Lung (tissue), 12 donors: ENCODE measurements around the gene NRCAM. TPM values are rescaled to one million over a fixed set of nuclear protein-coding genes. Genes with fewer than 3 reads are reported as not detected.
"Not testable (repeated sequence)": the region's sequence is repeated elsewhere in the genome, so short reads cannot be mapped to it uniquely, and the experiment has no call there.

Experiments used
- ATAC-seq: fragments of 200-7000 bp; cut with Tn5 transposase; one replicate; pipeline ENCODE4 v1.9.1; 2020; ENCODE audit warnings: moderate number of reproducible peaks; ENCODE audit not compliant: insufficient read depth, low FRiP score
- DNase-seq, 3 donors: peaks; one replicate each; pipeline ENCODE4 v3.0.0-alpha.2; 2013 to 2017
- H3K27ac ChIP-seq, 2 donors: one replicate each; pipeline ENCODE4 v1.5.1; 2013; ENCODE audit warnings: mild to moderate bottlenecking in 2 of 2, moderate library complexity in 2 of 2, control low read depth in 1 of 2, inconsistent platforms in 1 of 2, low read depth in 1 of 2, low read length in 1 of 2
- H3K27me3 ChIP-seq, 3 donors: one replicate each; pipeline ENCODE4 v1.5.1; 2013; ENCODE audit warnings: low read length in 2 of 3; ENCODE audit not compliant: control insufficient read depth in 3 of 3, insufficient read depth in 3 of 3
- H3K36me3 ChIP-seq, 4 donors: one replicate each; pipeline ENCODE4 v1.5.1; 2013; ENCODE audit warnings: low read length in 4 of 4, mild to moderate bottlenecking in 1 of 4, moderate library complexity in 1 of 4; ENCODE audit not compliant: control insufficient read depth in 4 of 4, insufficient read depth in 4 of 4
- H3K4me1 ChIP-seq, 5 donors: one replicate each; pipeline ENCODE4 v1.5.1; 2013; ENCODE audit warnings: low read length in 5 of 5, mild to moderate bottlenecking in 2 of 5, moderate library complexity in 1 of 5; ENCODE audit not compliant: control insufficient read depth in 5 of 5, insufficient read depth in 5 of 5
- H3K4me3 ChIP-seq: one replicate; pipeline ENCODE4 v1.5.1; 2013; ENCODE audit warnings: mild to moderate bottlenecking, control low read depth, moderate library complexity
- H3K9ac ChIP-seq, 2 donors: one replicate each; pipeline ENCODE4 v1.5.1; 2013; ENCODE audit warnings: low read length in 2 of 2, control low read depth in 1 of 2; ENCODE audit not compliant: insufficient read depth in 1 of 2
- H3K9me3 ChIP-seq, 4 donors: one replicate each; pipeline ENCODE4 v1.5.1; 2013; ENCODE audit warnings: low read length in 3 of 4, mild to moderate bottlenecking in 1 of 4, moderate library complexity in 1 of 4; ENCODE audit not compliant: control insufficient read depth in 4 of 4, insufficient read depth in 3 of 4
- WGBS, 2 donors: extraction: QIAGEN DNeasy Blood & Tissue Kit; methylation state at CpG; one replicate each; pipeline ENCODE4 v1.1.7; 2013; 5-methylcytosine and 5-hydroxymethylcytosine counted together
- polyA plus RNA-seq, 2 donors: library from polyadenylated mRNA; stranded (reverse); fragments of 200-250 nt; gene quantifications; one replicate each; pipeline ENCODE4 v1.2.1, GENCODE V29; 2013
- total RNA-seq, 2 donors: library from RNA; depleted of rRNA in 1 of 2; stranded (reverse); fragments of >200 nt in 1 of 2; gene quantifications; one replicate each; pipeline ENCODE4 v1.2.1, GENCODE V29; 2014 to 2021
- TF ChIP-seq, protein P1 (sequence below): IDR thresholded peaks from 2 replicates; pipeline ENCODE4 v1.5.1; 2012; ENCODE audit warnings: mild to moderate bottlenecking; ENCODE audit errors: control extremely low read depth, extremely low read depth
- donor health status: control.
- donor health status: control.
- donor health status: Bipolar disorder and iron deficiency.
- donor health status: healthy.
- donor health status: DM: yes; HTN: yes; CAD: no.

Gene NRCAM
- total and polyA plus RNA-seq, 4 donors: 2.5 to 32.4 (median 11.0) TPM

DNA sequence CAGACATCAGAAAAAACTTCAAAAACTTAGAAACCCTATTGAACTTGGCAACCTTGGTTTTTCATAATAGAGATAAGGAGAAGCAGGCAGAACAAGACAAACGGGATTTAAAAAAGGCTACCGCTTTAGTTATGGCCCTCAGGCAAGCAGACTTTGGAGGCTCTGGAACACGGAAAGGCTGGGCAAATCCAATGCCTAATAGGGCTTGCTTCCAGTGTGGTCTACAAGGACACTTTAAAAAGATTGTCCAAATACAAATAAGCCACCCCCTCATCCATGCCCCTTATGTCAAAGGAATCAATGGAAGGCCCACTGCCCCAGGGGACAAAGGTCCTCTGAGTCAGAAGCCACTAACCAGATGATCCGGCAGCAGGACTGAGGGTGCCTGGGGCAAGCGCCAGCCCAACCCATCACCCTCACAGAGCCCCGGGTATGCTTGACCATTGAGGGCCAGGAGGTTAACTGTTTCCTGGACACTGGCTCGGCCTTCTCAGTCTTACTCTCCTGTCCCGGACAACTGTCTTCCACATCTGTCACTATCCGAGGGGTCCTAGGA is 115.3 kb downstream of the NRCAM start:
- ATAC-seq: no peak
- no peak overlapping the region for H3K27ac ChIP-seq
- no peaks in the 10 kb centered on the region for H3K27me3 ChIP-seq
- H3K4me1 ChIP-seq: no peaks in the 10 kb centered on the region
- peak; percentile 13 to 72 (median 31) for DNase-seq
- no peak overlapping the region for H3K9ac ChIP-seq
- H3K36me3 ChIP-seq: no peaks in the 10 kb centered on the region
- no peaks in the 10 kb centered on the region for H3K9me3 ChIP-seq
- no peak overlapping the region for H3K4me3 ChIP-seq
- 72 to 87% methylated on average over 9 of the region's 9 CpGs for WGBS, 2 donors
- TF ChIP-seq, protein P1, sequence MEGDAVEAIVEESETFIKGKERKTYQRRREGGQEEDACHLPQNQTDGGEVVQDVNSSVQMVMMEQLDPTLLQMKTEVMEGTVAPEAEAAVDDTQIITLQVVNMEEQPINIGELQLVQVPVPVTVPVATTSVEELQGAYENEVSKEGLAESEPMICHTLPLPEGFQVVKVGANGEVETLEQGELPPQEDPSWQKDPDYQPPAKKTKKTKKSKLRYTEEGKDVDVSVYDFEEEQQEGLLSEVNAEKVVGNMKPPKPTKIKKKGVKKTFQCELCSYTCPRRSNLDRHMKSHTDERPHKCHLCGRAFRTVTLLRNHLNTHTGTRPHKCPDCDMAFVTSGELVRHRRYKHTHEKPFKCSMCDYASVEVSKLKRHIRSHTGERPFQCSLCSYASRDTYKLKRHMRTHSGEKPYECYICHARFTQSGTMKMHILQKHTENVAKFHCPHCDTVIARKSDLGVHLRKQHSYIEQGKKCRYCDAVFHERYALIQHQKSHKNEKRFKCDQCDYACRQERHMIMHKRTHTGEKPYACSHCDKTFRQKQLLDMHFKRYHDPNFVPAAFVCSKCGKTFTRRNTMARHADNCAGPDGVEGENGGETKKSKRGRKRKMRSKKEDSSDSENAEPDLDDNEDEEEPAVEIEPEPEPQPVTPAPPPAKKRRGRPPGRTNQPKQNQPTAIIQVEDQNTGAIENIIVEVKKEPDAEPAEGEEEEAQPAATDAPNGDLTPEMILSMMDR: no peak

DNA sequence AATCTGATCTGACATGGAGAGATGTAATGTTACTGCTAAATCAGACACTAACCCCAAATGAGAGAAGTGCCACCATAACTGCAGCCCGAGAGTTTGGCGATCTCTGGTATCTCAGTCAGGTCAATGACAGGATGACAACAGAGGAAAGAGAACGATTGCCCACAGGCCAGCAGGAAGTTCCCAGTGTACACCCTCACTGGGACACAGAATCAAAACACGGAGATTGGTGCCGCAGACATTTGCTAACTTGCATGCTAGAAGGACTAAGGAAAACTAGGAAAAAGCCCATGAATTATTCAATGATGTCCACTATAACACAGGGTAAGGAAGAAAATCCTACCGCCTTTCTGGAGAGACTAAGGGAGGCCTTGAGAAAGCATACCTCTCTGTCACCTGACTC is 115.8 kb downstream of the NRCAM start:
- ATAC-seq, H3K4me3 ChIP-seq, H3K36me3 ChIP-seq, H3K27ac ChIP-seq, H3K9ac ChIP-seq, H3K27me3 ChIP-seq, H3K9me3 ChIP-seq, H3K4me1 ChIP-seq, DNase-seq: not testable (repeated sequence)
- WGBS, 2 donors: 72 to 76% methylated on average over 6 of the region's 6 CpGs

DNA sequence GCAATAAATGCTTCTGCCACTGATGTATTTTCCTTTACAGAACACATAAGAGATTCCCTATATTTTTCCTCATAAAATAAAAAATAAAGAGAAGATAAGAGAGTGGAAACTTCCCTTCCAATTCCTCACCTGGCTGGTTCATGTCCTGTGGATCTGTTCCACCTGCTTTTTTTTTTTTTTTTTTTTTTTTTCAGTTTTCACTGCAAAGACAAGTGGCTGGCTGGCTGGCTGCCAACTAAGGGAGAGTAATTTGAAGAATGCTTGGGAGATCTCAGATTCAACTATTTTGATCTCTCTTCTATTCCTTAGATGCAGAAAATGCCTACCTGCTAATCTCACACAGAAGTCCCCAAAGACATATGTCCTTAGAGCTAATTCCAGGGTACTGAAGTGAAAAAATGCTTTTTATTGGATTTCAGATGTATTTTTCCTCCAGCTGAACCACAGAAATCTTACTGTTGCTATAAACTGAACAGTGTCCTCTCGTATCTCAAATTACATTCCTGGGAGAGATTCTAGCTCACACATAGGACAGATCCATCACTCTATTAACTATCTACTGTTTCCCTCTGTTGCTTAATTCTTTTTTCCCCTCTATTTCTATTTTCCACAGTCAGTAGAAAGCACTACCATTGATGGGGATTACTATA is 120.8 kb downstream of the NRCAM start:
- no peak overlapping the region for H3K9ac ChIP-seq
- peak; percentile 49 to 53 (median 53) for DNase-seq
- ATAC-seq: no peak
- WGBS, 2 donors: 39 to 75% methylated on average over 1 of the region's 1 CpG
- no peak overlapping the region for H3K4me3 ChIP-seq
- TF ChIP-seq, protein P1: no peak
- H3K27me3 ChIP-seq: no peaks in the 10 kb centered on the region
- H3K4me1 ChIP-seq: peaks cover 0 to 5% (median 0%) of the 10 kb centered on the region in 5 donors
- no peak overlapping the region for H3K27ac ChIP-seq
- no peaks in the 10 kb centered on the region for H3K36me3 ChIP-seq
- peaks cover 0 to 3% (median 0%) of the 10 kb centered on the region in 4 donors for H3K9me3 ChIP-seq

DNA sequence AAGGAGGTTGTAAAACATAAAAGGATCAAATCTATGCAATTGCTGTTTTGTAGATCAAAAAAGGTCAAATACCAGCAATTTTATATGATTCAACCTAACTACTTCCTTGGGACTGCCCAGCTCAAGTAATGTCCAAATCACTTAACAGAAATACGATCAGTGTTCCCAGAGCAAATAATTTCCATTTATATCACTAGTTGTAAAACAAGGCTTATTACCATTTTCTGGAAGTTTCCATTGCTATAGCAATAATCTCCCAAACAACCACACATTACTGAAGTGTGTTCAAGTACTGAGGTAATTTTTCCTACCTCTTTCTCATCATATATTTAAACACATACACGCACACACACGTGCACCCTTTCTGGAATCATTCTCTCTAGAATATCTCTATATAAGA is 123.3 kb downstream of the NRCAM start:
- Histone ChIP-seq H3K27me3 (no peaks in the 10 kb centered on the region), H3K27ac (no peak overlapping the region), H3K9ac (no peak overlapping the region), H3K36me3 (no peaks in the 10 kb centered on the region), H3K4me3 (no peak overlapping the region), H3K9me3 (peaks cover 0 to 3% (median 0%) of the 10 kb centered on the region in 4 donors), H3K4me1 (peaks cover 0 to 5% (median 0%) of the 10 kb centered on the region in 5 donors)
- ATAC-seq (no peak), DNase-seq (no peak)
- WGBS, 2 donors: 76 to 77% methylated on average over 3 of the region's 3 CpGs
- TF ChIP-seq, protein P1: no peak
